Activated T-cell treated with anti-CD3 and anti-CD28 coated beads, Interleukin-2, amount 50 U/mL, for 24 hours (primary cell): ENCODE data around the gene NCEH1.

ENCODE experiments used
- DNase-seq: peaks from one replicate; pipeline ENCODE4 v3.0.0-alpha.2; 2020
- H3K27ac Mint-ChIP-seq: 2 replicates; pipeline ENCODE4 v1.8.0; 2020; ENCODE audit warnings: mild to moderate bottlenecking, mixed read lengths
- H3K27me3 Mint-ChIP-seq: 2 replicates; pipeline ENCODE4 v1.8.0; 2020; ENCODE audit warnings: mixed read lengths
- H3K36me3 Mint-ChIP-seq: 2 replicates; pipeline ENCODE4 v1.8.0; 2020; ENCODE audit warnings: low read depth, mixed read lengths
- H3K4me1 Mint-ChIP-seq: 2 replicates; pipeline ENCODE4 v1.8.0; 2020; ENCODE audit warnings: low read depth, mixed read lengths
- H3K4me3 Mint-ChIP-seq: 2 replicates; pipeline ENCODE4 v1.8.0; 2020; ENCODE audit warnings: mild to moderate bottlenecking, moderate library complexity, mixed read lengths
- H3K9me3 Mint-ChIP-seq: 2 replicates; pipeline ENCODE4 v1.8.0; 2020; ENCODE audit warnings: mixed read lengths

The NCEH1 gene

GRCh38 chr3:172625404-172625803 is 85.5 kb downstream of the NCEH1 start:
- H3K27ac Mint-ChIP-seq = no peak overlapping the region
- DNase-seq = no peak
- H3K9me3 Mint-ChIP-seq = no peaks in the 10 kb centered on the region
- H3K4me3 Mint-ChIP-seq = no peak overlapping the region
- no peaks in the 10 kb centered on the region for H3K27me3 Mint-ChIP-seq
- H3K4me1 Mint-ChIP-seq = peaks cover 11% of the 10 kb centered on the region
- H3K36me3 Mint-ChIP-seq = no peaks in the 10 kb centered on the region

- no peak for DNase-seq
- Mint-ChIP-seq H3K9me3 (no peaks in the 10 kb centered on the region), H3K4me1 (peaks cover 11% of the 10 kb centered on the region), H3K27me3 (no peaks in the 10 kb centered on the region), H3K4me3 (no peak overlapping the region), H3K36me3 (no peaks in the 10 kb centered on the region), H3K27ac (no peak overlapping the region)
Measured at GRCh38 chr3:172624999-172625398, 85.9 kb downstream of the NCEH1 start.

- Mint-ChIP-seq H3K4me1 (peaks cover 11% of the 10 kb centered on the region), H3K27me3 (no peaks in the 10 kb centered on the region), H3K9me3 (peaks cover 2% of the 10 kb centered on the region), H3K27ac (no peak overlapping the region), H3K36me3 (no peaks in the 10 kb centered on the region), H3K4me3 (no peak overlapping the region)
- DNase-seq = no peak
Measured at GRCh38 chr3:172622916-172623700, 87.8 kb downstream of the NCEH1 start.

DNA sequence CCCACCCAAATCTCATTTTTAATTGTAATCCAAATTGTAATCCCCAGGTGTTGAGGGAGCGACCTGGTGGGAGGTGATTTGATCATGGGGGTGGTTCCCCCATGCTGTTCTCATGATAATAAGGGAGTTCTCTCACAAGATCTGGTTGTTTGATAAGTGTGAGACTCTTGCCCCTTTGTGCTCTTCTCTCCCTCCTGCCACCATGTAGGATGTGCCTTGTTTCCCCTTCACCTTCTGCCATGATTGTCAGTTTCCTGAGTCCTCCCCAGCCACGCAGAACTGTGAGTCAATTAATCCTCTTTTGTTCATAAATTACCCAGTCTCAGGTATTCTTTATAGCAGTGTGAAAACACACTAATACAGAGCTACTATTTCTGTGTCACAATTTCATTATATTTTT is 88.7 kb downstream of the NCEH1 start:
- Mint-ChIP-seq H3K4me3 (no peak overlapping the region), H3K27ac (no peak overlapping the region), H3K27me3 (no peaks in the 10 kb centered on the region), H3K9me3 (peaks cover 2% of the 10 kb centered on the region), H3K36me3 (no peaks in the 10 kb centered on the region), H3K4me1 (peaks cover 12% of the 10 kb centered on the region)
- DNase-seq = no peak

DNA sequence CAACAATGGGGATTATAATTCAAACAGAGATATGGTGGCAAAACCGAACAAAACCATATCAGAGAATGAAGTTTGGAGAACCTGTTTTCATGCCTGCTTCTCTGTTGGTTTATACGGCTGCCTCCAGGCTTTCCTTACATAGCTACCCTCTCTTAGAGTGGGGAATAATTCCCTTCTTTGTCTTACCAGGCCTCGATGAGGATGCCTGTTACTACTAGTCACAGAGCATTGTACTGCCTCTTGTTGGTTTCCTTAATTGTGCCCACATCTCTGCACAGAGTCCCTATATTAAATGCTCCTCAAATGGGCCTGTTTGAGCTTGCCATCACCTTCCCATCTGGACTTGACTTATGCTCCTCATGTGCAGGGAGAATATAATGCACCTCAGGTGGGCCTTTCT is 92.9 kb downstream of the NCEH1 start:
- Mint-ChIP-seq H3K9me3 (peaks cover 4% of the 10 kb centered on the region), H3K4me1 (peaks cover 29% of the 10 kb centered on the region), H3K27ac (no peak overlapping the region), H3K27me3 (no peaks in the 10 kb centered on the region), H3K4me3 (no peak overlapping the region), H3K36me3 (no peaks in the 10 kb centered on the region)
- no peak for DNase-seq

DNA sequence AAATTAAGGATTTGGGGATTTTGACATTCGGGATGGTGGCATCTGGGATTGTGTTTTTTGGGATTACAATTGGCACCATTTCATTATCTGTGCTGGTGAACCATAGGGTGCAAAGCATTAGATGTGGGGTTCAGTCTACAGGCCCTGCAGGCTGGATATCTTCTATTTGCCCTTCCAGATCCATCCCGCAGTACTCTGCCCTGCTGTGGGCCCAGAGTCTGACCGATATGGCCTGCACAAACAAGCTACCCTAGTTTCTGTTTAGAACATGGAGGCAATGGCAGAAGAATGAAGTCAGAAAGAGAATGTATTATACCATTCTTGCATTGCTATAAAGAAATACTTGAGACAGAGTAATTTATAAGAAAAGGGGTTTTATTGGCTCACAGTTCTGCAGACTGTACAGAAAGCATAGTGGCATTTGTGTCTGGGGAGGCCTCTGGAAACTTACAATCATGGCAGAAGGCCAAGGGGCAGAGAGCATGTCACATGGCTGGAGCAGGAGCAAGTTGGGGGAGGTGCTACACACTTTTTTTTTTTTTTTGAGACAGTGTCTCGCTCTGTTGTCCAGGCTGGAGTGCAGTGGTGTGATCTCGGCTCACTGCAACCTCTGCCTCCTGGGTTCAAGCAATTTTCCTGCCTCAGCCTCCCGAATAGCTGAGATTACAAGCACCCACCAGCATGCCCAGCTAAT is 93.7 kb downstream of the NCEH1 start:
- Mint-ChIP-seq H3K9me3 (peaks cover 4% of the 10 kb centered on the region), H3K4me3 (no peak overlapping the region), H3K27ac (no peak overlapping the region), H3K27me3 (no peaks in the 10 kb centered on the region), H3K36me3 (no peaks in the 10 kb centered on the region), H3K4me1 (peaks cover 21% of the 10 kb centered on the region)
- no peak for DNase-seq

DNA sequence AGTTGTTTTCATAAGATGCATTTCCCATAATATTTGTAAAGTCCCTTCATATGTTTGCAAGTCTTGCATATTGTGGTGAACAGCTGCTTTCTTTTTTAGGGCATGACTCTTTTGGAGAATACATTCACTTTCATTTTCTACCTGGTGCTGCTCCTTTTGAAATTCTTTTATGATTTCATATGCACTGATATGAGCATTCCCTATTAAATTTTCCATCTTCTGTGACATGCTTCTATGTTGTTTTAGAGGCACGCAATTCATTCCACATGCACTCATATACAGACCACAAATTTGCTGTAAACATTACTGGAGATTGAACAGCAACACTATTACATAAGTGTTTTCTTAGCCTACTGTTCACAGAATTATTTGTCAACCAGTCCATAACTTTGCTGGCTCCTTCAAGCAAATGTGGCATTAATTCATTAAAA is 94.8 kb downstream of the NCEH1 start:
- DNase-seq = no peak
- Mint-ChIP-seq H3K27me3 (no peaks in the 10 kb centered on the region), H3K4me3 (no peak overlapping the region), H3K36me3 (no peaks in the 10 kb centered on the region), H3K4me1 (peaks cover 18% of the 10 kb centered on the region), H3K27ac (no peak overlapping the region), H3K9me3 (peaks cover 5% of the 10 kb centered on the region)

GRCh38 chr3:172615296-172615695 is 95.6 kb downstream of the NCEH1 start:
- Mint-ChIP-seq H3K36me3 (no peaks in the 10 kb centered on the region), H3K27ac (no peak overlapping the region), H3K27me3 (no peaks in the 10 kb centered on the region), H3K9me3 (peaks cover 11% of the 10 kb centered on the region), H3K4me3 (no peak overlapping the region), H3K4me1 (peaks cover 18% of the 10 kb centered on the region)
- DNase-seq = no peak

DNA sequence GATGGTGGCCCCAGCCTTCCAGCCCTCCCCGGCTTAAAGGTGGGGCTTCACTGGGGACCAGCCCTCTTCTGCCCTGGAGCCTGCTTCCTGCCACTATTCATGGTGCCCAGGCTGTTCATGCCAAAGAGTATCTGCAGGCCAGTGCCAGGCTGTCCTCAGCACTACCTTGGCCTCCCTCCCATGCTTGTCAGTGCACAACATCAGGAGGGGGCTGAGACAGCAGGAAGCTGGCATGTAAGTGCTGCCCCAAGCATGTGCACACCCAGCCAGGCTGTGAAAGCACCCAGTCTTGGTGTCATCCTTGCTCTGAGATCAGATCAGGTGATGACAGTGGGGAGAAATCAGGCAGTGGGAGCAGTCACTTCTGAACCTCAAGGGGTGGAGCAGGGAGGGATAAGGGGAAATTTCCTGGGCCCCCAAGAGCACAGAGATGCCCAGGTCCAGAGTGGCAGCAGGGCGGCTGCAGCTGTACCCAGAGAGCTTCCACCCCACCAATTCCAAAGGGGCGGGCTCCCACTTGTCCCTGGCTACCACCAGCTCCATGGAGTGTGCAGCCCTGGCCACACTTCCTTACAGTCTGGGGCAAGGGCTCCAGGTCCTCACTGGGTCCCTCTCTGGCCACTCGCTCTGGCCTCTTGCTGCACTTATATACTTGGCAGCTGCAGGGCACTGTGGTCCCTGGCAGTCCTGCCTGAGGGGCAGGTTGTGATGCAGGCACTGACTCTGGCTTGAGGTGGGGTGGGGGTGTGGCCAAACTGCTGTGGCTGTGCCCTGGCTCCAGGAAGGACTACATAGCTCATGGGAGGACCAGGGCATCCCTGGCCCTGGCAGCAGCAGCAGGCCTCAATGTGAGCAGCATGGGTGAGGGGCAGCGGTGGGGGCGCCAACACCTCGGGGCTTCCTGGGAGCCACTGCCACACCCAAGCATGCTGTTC is 96.3 kb downstream of the NCEH1 start:
- Mint-ChIP-seq H3K27ac (no peak overlapping the region), H3K4me1 (peaks cover 18% of the 10 kb centered on the region), H3K36me3 (no peaks in the 10 kb centered on the region), H3K4me3 (no peak overlapping the region), H3K27me3 (no peaks in the 10 kb centered on the region), H3K9me3 (peaks cover 11% of the 10 kb centered on the region)
- DNase-seq = no peak

GRCh38 chr3:172613845-172614244 is 97.0 kb downstream of the NCEH1 start:
- Mint-ChIP-seq H3K9me3 (peaks cover 12% of the 10 kb centered on the region), H3K36me3 (no peaks in the 10 kb centered on the region), H3K27ac (no peak overlapping the region), H3K4me1 (peaks cover 18% of the 10 kb centered on the region), H3K4me3 (no peak overlapping the region), H3K27me3 (no peaks in the 10 kb centered on the region)
- DNase-seq = no peak

GRCh38 chr3:172612871-172613678 is 97.8 kb downstream of the NCEH1 start:
- no peak for DNase-seq
- H3K4me1 Mint-ChIP-seq = peaks cover 18% of the 10 kb centered on the region
- no peak overlapping the region for H3K27ac Mint-ChIP-seq
- H3K36me3 Mint-ChIP-seq = no peaks in the 10 kb centered on the region
- H3K27me3 Mint-ChIP-seq = no peaks in the 10 kb centered on the region
- peaks cover 12% of the 10 kb centered on the region for H3K9me3 Mint-ChIP-seq
- H3K4me3 Mint-ChIP-seq = no peak overlapping the region

DNA sequence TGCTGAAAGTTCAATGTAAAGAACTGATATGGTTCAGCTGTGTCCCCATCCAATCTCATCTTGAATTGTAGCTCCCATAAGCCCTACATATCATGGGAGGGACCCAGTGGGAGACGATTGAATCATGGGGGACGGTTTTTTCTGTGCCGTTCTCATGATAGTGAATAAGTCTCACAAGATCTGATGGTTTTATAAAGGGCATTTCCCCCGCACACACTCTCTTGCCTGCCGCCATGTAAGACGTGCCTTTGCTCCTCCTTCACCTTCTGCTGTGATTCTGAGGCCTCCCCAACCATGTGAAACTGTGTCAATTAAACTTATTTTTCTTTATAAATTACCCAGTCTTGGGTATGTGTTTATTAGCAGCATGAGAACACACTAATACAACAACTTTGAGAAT is 101.1 kb downstream of the NCEH1 start:
- no peaks in the 10 kb centered on the region for H3K36me3 Mint-ChIP-seq
- peaks cover 12% of the 10 kb centered on the region for H3K9me3 Mint-ChIP-seq
- peaks cover 10% of the 10 kb centered on the region for H3K4me1 Mint-ChIP-seq
- no peak for DNase-seq
- H3K4me3 Mint-ChIP-seq = no peak overlapping the region
- H3K27ac Mint-ChIP-seq = no peak overlapping the region
- no peaks in the 10 kb centered on the region for H3K27me3 Mint-ChIP-seq

DNA sequence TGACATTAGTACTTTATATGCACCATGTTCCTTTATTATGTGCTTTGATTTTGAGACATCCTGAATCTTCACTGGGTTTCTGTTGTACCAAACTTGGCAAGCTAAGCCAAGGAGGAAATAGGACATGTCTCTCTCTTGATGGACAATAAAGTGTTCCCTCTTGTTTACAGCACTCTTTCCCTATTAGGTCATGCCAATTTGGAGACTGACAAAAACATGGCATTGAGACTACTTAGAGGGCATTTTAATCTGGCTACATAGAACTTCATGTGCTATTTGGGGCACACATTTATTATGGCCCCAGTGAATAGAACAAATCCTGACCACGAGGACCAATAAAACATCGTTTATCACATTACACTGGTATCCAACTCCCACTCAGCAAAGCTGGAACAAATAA is 102.3 kb downstream of the NCEH1 start:
- no peak overlapping the region for H3K4me3 Mint-ChIP-seq
- H3K27ac Mint-ChIP-seq = no peak overlapping the region
- H3K27me3 Mint-ChIP-seq = no peaks in the 10 kb centered on the region
- no peaks in the 10 kb centered on the region for H3K36me3 Mint-ChIP-seq
- H3K9me3 Mint-ChIP-seq = peaks cover 9% of the 10 kb centered on the region
- peaks cover 10% of the 10 kb centered on the region for H3K4me1 Mint-ChIP-seq
- no peak for DNase-seq
